Eye (tissue), 1 donor: Measurements from ENCODE around the gene CCDC6.
"Not testable (repeated sequence)": the region's sequence is repeated elsewhere in the genome, so short reads cannot be mapped to it uniquely, and the experiment has no call there.

Experiments used
- DNase-seq: peaks from one replicate; pipeline ENCODE4 v3.0.0-alpha.2; 2015

Gene CCDC6

DNA sequence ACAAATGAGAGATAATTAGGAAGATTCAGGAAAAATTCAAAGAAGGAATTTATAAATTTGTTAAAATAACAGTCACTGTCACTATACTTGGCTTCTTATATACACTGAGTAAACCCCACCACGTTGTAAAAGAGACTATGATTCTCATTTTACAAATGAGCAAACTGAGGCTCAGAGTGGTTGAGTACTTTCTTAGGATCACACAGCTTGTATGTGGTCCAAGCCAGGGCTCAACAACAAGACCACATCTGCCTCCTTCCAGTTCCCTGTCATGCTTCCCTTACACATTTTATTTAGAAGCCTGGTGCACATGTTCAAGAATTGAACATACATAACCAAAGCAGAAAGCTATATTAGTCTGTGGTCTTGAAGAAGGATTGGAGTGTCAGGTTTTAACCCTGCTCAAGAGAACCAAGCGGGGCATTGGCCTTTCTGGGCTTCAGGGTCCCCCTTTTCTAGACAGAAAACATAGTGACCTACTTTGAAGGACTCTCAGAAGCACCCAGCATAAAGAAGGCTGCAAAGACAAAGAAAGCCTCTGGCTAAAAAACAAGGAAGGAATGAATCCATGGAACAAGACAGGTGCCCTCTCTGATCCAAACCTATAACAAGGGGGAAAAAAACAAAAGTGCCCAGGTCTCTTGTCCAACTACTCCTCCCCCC, 153.9 kb downstream of the CCDC6 start:
- no peak for DNase-seq

DNA sequence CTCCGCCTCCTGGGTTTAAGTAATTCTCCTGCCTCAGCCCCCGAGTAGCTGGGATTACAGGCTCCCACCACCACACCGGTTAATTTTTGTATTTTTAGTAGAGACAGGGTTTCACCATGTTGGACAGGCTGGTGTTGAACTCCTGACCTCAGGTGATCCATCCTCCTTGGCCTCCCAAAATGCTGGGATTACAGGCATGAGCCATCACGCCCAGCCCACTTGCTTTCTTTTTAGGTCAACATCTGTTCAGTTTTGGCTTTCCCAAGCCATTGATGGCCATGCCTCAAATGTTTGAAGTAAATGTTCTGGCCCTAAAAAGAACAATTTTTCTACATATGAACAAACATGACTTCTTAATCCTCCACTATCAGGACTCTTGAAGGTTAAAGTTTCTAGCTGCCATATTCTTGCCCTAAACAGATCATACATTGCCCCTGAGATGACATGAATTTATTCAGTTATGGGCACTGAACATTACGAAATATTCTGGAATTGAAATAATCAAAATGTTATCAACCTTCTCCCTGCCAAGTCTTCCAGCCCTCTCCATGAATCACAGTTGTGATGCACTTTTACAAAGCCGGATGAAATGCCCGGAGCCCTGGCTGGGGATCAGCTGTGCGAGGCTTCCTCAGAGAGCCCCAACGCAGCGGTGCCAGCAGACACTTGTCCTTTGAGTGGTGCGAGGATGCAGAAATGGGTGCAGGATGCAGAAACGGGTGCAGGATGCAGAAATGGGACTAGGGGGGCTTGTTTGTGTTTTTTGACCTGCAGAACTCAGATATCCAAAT, 156.0 kb downstream of the CCDC6 start:
- no peak for DNase-seq

DNA sequence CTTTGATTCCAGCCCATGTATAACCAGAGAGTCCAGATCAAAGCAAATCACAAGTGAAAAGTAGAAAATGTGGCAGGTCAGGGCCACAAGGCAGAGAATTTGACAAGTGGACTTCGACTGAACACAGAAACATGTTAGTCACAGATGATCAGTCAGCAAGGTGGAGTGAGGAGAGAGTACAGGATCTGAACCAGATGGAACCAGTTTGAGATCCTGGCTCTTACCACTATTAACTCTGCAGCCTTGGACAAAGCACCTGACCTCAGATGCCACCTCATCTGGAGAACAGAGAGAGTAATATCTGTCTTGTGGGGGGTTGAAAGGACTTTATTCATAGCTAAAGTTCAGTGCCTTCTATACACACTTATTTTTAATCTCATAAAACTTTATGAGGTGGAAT, 157.5 kb downstream of the CCDC6 start:
- DNase-seq: no peak

DNA sequence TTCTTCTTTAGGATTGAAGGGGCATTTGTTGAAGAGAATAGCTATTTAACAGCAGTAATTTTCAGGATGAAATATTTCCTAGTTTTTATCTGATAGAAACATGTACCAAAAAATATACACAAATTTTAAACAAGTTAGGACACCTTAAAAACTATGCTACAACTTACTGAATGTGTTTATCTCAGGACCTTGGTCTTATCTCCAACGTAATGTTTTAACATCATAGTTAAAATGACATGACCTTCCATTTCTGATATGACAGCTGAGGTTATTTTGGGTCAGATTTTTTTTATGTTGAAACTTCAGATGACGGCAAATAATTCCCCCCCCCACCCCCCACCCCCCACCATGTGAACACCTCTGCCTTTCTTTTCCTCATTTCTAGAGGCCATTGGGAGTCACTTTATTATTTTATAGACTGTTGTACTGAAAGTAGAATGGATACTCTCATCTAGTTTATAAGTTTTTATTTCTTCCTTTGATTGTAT, 161.1 kb downstream of the CCDC6 start:
- no peak for DNase-seq

DNA sequence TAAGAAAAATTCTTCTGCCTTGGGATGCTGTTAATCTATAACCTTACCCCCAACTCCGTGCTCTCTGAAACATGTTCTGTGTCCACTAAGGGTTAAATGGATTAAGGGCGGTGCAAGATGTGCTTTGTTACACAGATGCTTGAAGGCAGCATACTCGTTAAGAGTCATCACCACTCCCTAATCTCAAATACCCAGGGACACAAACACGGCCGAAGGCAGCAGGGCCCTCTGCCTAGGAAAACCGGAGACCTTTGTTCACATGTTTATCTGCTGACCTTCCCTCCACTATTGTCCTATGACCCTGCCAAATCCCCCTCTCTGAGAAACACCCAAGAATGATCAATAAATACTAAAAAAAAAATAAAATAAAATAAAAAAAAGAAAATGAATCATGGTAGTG, 161.6 kb downstream of the CCDC6 start:
- DNase-seq: not testable (repeated sequence)

DNA sequence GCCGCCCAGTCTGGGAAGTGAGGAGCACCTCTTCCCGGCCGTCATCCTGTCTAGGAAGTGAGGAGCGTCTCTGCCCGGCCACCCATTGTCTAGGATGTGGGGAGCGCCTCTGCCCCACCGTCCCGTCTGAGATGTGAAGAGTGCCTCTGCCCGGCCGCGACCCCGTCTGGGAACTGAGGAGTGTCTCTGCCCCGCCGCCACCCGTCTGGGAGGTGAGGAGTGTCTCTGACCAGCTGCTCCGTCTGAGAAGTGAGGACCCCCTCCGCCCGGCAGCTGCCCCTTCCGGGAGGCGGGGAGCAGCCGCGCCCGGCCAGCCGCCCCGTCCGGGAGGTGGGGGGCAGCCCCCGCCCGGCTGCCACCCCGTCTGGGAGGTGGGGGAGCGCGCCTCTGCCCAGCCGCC, 162.2 kb downstream of the CCDC6 start:
- not testable (repeated sequence) for DNase-seq

DNA sequence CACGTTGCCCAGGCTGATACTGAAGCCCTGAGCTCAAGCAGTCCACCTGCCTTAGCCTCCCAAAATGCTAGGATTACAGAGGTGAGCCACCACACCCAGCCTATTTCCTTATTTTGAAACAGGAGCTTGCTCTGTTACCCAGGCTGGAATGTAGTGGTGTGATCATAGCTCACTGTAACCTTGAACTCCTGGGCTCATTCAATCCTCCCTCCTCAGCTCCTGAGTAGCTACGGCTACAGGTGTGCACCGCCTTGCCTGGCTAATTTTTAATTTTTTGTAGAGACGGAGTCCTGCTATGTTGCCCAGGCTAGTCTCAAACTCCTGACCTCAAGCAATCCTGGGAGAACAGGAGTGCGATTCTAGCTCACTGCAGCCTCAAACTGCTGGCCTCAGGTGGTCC, 164.8 kb downstream of the CCDC6 start:
- DNase-seq: no peak

DNA sequence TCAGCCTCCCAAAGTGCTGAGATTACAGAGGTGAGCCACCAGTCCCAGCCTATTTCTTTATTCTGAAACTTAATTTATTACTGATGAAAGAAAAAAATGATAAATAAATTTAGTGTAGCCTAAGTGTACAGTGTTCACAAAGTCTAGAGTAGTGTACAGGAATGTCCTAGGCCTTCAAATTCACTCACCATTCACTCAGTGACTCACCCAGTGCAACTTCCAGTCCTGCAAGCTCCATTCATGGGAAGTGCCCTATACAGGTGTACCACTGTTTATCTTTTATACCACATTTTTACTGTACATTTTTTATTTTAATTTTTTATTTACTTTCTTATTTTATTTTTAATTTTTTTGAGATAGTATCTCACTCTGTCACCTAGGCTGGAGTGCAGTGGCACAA, 165.3 kb downstream of the CCDC6 start:
- DNase-seq: no peak
